Cortex of kidney (tissue), 1 donor: ENCODE data around the gene ISG15.

ENCODE experiments used
- DNase-seq: peaks from one replicate; lab custom pipeline; 2025; lab: John Stamatoyannopoulos, UW

ISG15 gene

DNA sequence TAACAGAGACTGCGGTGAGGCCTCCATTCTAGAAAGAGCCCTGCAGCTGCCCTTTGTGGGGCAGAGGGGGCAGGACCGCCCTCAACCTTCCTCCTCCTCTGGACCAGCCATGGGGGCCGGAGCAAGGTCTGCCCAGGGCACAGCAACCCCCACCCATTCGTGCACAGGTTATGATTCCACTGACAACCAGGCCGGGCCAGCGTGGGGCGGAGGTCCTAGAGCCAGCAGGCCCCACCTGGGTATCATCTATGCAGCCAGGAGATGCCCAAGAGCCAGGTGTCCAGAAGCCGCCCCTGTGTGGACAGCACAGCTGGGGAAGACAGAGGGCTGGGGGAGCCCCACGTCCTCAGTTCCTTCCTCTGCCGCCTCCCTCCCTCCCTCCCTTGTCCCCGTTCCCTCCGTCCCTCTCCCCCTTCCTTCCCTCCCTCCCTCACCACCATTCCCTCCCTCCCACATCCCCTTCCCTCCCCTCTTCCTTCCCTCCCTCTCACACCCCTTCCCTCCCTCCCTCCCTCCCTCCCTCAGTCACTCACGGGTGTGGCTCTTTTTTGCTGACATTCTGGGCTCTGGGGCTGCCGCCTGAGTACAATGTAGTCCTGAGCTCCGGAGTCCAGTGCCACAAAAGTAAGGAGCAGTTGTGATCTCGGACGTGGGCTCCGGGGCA, 48.5 kb downstream of the ISG15 start:
- no peak for DNase-seq

DNA sequence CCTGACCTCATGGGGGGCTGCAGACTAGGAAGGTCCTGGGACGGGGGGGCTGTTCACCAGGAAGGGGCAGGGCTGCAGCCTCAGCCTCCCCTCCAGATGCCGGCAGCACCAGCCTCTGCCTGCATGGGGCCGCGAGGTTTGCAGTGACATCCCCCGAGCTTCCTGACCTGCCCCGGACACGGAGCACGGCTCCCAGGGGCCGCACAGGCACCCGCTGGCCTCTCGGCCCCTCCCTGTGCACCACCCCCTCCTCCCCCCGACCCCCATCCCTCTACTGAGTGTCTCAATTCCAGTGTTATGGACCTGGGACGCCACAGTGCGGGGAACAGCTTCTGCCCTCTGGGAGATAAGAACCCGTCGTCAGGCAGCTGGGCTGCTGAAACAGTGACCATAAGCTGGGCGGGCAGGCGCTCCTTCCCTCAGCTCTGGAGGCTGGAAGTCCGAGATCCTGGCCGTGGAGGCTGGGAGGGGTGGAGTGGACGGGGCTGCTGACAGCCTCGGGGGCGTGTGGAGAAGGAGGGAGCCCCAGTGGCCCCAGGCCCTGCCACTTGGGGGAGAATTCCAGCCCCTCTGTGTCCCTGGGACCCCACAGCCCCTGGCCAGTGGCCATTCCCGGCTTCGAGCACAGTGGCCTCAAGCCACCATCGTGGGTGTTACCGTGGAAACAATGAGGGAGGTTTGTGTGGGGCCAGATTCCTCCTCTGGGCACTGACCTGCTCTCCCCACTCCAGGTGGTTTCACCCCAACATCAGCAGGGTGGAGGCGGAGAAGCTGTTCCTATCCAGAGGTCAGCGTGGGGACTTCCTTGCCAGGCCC, 49.3 kb downstream of the ISG15 start:
- no peak for DNase-seq

DNA sequence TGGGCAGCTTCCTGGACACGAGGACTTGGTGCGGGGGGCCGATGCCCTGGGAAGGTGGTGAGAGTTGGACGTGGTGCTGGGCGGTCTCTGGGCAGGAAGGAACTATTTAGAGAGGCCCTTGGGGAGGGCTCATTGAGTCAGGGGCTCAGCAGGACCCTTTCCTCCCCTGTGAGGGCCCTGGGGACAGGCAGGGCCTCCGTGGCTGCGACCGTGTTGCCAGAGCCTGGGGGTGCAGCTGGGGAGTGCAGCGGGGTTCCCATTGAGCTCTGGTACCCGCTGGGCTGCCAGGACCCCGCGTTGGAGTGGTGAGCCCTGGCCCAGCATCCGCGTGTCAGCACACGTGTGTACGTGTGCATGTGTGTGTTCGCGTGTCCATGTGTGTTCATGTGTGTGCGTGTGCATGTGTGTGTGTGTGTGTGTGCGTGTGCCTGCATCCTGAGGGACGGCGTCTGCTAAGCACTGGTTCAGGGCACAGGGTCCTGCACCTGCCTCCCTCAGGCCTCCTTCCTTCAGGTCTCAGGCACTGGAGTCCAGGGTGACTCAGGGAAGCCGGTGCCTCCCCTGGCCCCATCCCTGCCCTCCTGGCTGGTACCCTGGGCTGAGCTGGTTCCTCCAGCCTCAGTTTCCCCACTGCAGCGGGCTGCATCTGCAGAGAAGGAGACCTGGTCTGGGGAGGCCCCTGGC, 50.1 kb downstream of the ISG15 start:
- DNase-seq, result no peak
